ENCODE data around the gene CACNB1. TPM values are rescaled to one million over a fixed set of nuclear protein-coding genes. Genes with fewer than 3 reads are reported as not detected.
A peak's percentile ranks its signal among the peaks of the same experiment; 100 is the strongest.

Gene CACNB1
- total and polyA plus RNA-seq, 2 of the 4 experiments (the other 2 are of a cell fraction) = 2.5 to 8.6 TPM

DNA sequence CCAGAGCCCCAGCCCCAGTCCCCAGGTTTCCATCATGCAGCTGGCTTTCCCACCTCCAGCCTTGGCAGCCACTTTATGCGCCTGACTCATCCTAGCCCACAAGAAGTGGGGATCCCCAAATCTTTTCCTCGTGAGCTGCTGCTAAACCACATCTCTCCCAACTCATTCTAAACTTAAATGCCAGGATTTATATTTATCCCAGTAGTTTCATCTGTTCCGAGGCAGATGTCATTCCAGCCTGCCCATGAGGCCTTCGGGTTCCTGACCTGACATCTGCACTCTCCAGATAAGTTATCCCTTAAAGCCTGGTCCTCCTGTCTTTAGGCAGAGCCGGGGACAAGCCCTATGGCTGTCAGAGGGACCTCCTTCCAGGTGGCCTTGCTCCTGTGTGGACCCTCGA lies 62.6 kb downstream of the CACNB1 start:
- ATAC-seq (ENCODE audit: low read depth) (no peak), DNase-seq (peak; percentile 64)
- H3K79me1 ChIP-seq (ENCODE audit: low read depth in 1 of 2, low read length in 2 of 2) = no peaks in the 10 kb centered on the region
- H3K14ac ChIP-seq (replicated peaks; ENCODE audit: low read depth, low read length) = no peak overlapping the region
- no peak for TF ChIP-seq NFE2L2 (IDR thresholded peaks at IDR 0.05; ENCODE audit: low read depth, low read length)
- TF ChIP-seq RCOR1 (IDR thresholded peaks at IDR 0.05; ENCODE audit: insufficient replicate concordance, low read length) = no peak
- no peak for TF ChIP-seq MAFK (IDR thresholded peaks at IDR 0.05; ENCODE audit: low read depth, low read length)
- TF ChIP-seq CHD1 (IDR thresholded peaks at IDR 0.05; ENCODE audit: low read depth, low read length) = no peak
- intact Hi-C loops (cut with micrococcal nuclease) = loop anchor here (5.0 kb wide), 1 partner anchor 153 kb away; no protein-coding TSS in a partner anchor
- CTCF ChIA-PET = no interaction called here
- no peak overlapping the region for H2BK5ac ChIP-seq (ENCODE audit: low read depth, low read length, poor library complexity, severe bottlenecking)
- H3K4me1 ChIP-seq (ENCODE audit: control insufficient read depth, insufficient read depth, low read length) = peaks cover 22% of the 10 kb centered on the region
- H2AK9ac ChIP-seq (replicated peaks; ENCODE audit: low read depth, low read length, poor library complexity) = no peak overlapping the region
- H3K9me3 ChIP-seq (ENCODE audit: control insufficient read depth, insufficient read depth, low read length) = no peaks in the 10 kb centered on the region
- H3K9ac ChIP-seq (ENCODE audit: low read depth, low read length) = no peak overlapping the region
- H3K18ac ChIP-seq (ENCODE audit: low read depth, low read length) = no peak overlapping the region
- in situ Hi-C loops (cut with MboI; ENCODE audit: low sequenced_read_pairs) = no loop called here
- H2AFZ ChIP-seq (replicated peaks; ENCODE audit: low read length, poor library complexity) = peak overlapping the region; percentile 70
- dilution Hi-C loops (cut with HindIII; ENCODE audit: low sequenced_read_pairs, unreplicated experiment) = no loop called here
- no peak overlapping the region for H3K4me3 ChIP-seq (ENCODE audit: insufficient read depth, low read depth, low read length)
- 55% methylated on average over 4 of the region's 6 CpGs; no CpG with 5 or more reads in 1 of the 2 experiments for WGBS, 2 experiments (ENCODE audit: extremely low coverage in 2 of 2, insufficient read length in 1 of 2)
- POLR2A ChIA-PET (ENCODE audit: unreplicated experiment) = no interaction called here
- no peaks in the 10 kb centered on the region for H4K20me1 ChIP-seq (ENCODE audit: insufficient read depth, low read length)
- no peak overlapping the region for H3K56ac ChIP-seq (ENCODE audit: extremely low read depth, insufficient read depth, low read length)
- H3K4ac ChIP-seq (ENCODE audit: low read depth, low read length) = no peak overlapping the region
- H3K27me3 ChIP-seq (ENCODE audit: control insufficient read depth, insufficient read depth, low read length) = no peaks in the 10 kb centered on the region
- H4K5ac ChIP-seq (ENCODE audit: low read depth, low read length) = no peak overlapping the region
- 0 out of 2 replicates have a peak overlapping the region, but pooled peaks have one; percentile 11 for H4K91ac ChIP-seq (ENCODE audit: insufficient read depth, low read depth, low read length)
- no peak overlapping the region for H3K23ac ChIP-seq (ENCODE audit: low read depth, low read length)
- H3K9me1 ChIP-seq (ENCODE audit: insufficient read depth, low read length) = peaks cover 22% of the 10 kb centered on the region
- H3K27ac ChIP-seq (ENCODE audit: insufficient read depth, low read length) = no peak overlapping the region
- H4K8ac ChIP-seq (ENCODE audit: low read depth in 2 of 2, low read length in 2 of 2) = no peak overlapping the region; a peak in 1 of 4 replicates
- no peak overlapping the region; the same call in 2 of the 3 replicates for H2BK15ac ChIP-seq (ENCODE audit: low read depth, low read length)
- H2BK20ac ChIP-seq (ENCODE audit: low read depth, low read length) = peak overlapping the region; percentile 38; the same call in 1 of the 2 replicates
- H2BK120ac ChIP-seq (ENCODE audit: low read depth, low read length) = peak overlapping the region; percentile 42
- H3K4me2 ChIP-seq (ENCODE audit: low read depth, low read length) = no peak overlapping the region
- BruUV-seq (replicated peaks) = no TSS peak
- H2AK5ac ChIP-seq (ENCODE audit: low read depth, low read length) = peak overlapping the region; percentile 68; the same call in 1 of the 2 replicates
- no peaks in the 10 kb centered on the region for H3K36me3 ChIP-seq (ENCODE audit: control insufficient read depth, insufficient read depth, low read length)

Data from IMR-90 (cell line).